Stimulated activated CD8-positive, alpha-beta memory T cell treated with anti-CD3 and anti-CD28 coated beads, Interleukin-2, amount 100 ng/mL, for 1 hour (primary cell): ENCODE results near the gene ALOX12.

ENCODE experiments used
- DNase-seq, 2 donors: peaks; one replicate each; pipeline ENCODE4 v3.0.0-alpha.2; 2020; ENCODE audit warnings: low read depth in 2 of 2

The ALOX12 gene

DNA sequence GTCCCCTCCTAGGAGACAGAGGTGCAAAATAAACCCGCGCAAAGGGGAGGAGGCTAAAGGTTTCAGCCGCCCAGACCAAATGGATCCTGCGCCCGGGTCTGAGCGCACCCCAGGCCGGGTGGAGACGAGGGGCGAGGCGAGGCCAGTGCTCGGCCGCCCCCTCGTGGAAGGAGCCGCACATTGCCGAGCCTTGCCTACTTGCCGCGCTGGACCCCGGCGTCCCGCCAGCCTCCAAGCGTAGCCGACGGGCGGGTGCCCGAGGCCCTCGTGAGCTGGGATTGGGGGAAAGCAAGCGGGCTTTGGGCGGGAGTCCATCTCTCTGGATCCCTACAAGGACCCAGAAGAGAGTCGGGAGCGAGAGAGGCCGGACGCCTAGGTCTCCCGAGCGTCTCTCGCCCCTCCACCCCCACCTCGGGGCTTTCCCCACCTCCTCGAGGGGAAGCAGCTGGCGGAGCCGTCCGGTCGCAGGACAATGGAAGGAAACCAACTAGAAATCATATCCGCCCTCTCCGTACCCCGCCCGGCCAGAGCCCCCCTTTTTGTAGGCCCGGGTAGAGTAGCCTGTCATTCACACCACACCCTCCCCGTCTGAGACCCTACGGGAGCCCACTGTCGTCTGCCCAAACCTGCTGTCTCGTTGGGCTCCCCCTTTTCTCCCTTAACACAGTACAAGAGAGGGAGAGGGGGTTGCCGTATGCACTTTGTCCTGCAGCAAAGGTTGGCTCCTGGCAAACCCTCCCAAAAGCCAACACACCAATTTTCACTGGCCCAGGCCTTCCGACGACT is 26.3 kb downstream of the ALOX12 start:
- DNase-seq: peak in 1 of 2 donors; percentile 66

DNA sequence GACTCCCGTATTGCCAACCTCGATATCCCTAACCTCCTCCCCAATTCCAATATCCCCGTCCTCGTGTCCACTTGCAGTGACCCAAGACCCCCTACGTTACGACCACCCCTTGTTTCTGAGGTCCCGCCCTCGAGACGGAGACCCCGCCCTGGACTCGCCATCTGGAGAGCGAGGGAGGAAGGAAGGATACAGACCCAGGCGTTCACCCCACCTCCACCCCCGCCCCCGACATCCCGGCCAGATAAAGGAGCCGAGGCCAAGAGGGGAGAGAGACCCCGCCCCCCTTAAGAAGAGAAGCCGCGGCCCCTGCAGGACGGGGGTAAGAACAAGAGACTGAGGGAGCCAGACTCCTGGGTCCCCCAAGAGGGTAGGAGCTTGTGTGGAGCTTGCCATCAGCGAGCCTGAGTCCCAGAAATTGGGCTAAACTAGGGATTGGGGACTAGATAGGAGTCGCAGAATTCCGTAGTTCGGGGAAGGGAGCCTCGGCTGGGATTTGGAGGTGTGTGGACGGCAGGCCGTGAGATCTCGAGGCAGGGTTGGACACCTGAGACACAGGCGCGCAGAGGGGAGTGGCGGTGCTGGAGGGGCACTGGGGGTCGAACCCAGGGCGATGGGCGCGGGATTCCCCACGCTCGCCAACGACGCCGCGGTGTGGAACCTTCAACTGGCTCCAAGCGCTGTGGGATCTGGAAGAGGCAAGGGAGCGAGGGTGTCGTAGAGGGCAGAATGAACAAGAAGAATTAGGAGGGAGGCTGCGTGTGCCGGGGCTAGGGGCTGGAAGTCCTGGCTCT is 27.1 kb downstream of the ALOX12 start, which contains the start of gene BCL6B:
TSS of gene BCL6B (plus strand) at position 270 of the 791 bp plus-strand sequence. CDS start 622 bp downstream, outside the sequence.
- no peak for DNase-seq

DNA sequence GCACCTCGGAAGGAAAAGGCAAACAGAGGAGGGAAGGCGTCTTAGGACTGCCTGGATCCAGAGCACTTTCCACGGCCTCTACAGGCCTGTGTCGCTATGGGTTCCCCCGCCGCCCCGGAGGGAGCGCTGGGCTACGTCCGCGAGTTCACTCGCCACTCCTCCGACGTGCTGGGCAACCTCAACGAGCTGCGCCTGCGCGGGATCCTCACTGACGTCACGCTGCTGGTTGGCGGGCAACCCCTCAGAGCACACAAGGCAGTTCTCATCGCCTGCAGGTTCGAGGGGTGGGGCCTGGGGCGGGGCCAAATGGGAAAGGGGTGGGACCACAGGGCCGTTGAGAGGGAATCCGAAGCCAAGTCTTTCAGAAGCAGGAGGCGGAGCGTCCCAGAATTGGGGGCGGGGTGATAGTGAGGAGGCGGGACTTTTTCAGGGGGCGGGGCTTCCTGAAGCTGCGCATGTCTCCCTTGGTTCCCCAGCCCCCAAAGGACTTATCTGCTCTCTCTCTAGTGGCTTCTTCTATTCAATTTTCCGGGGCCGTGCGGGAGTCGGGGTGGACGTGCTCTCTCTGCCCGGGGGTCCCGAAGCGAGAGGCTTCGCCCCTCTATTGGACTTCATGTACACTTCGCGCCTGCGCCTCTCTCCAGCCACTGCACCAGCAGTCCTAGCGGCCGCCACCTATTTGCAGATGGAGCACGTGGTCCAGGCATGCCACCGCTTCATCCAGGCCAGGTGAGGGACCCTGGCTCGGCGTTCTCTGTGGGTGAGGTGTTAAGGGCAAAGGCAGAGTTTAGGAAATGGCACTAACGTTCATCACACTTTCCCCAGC is 27.9 kb downstream of the ALOX12 start:
- DNase-seq: peak; percentile 83 to 84

DNA sequence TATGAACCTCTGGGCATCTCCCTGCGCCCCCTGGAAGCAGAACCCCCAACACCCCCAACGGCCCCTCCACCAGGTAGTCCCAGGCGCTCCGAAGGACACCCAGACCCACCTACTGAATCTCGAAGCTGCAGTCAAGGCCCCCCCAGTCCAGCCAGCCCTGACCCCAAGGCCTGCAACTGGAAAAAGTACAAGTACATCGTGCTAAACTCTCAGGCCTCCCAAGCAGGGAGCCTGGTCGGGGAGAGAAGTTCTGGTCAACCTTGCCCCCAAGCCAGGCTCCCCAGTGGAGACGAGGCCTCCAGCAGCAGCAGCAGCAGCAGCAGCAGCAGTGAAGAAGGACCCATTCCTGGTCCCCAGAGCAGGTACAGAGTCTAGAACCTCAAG is 28.5 kb downstream of the ALOX12 start:
- no peak for DNase-seq

- DNase-seq: no peak
These were observed 29.4 kb downstream of the ALOX12 start for GRCh38 chr17:7025245-7025644.

- DNase-seq: no peak
These were observed 30.7 kb downstream of the ALOX12 start for GRCh38 chr17:7026471-7027115.

- no peak for DNase-seq
These were observed 31.5 kb downstream of the ALOX12 start for GRCh38 chr17:7027335-7027734.

DNA sequence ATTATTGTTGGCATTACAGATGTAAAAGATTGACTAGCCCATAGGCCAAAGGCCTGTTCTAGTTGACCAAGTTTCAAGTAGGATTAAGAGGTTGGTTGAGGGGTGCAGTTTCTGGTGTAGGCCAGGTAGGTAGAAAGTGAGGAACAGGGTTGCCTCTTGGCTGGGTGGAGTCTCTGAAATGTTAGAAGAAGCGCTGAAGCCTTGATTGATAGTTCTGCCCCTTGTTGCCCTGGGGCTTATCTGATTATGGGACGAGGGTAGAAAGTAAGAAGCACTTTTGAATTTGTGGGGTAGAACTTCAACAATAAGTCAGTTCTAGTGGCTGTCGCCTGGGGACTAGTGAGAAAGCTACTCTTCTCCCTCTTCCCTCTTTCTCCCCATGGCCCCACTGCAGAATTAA is 33.2 kb downstream of the ALOX12 start:
- DNase-seq: no peak

DNA sequence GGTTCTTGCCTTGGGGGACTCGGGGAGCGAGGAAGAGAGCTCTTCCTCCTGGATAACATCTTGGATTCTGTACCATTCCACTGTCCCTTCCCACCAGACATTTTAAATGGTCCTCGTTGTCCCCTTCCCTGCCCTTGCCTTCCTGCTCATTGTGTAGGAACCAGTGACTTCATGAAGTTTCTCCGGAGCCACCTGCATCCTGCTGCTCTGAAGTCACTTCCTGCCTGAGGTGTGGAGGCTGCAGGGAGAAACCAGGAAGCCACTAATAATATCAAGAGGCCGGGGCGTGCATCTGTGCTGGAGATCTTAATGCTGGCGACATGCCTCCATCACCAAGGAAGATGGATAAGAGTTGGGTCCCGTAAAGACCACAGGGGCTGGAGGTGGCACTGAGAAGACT is 33.8 kb downstream of the ALOX12 start:
- DNase-seq: no peak

DNA sequence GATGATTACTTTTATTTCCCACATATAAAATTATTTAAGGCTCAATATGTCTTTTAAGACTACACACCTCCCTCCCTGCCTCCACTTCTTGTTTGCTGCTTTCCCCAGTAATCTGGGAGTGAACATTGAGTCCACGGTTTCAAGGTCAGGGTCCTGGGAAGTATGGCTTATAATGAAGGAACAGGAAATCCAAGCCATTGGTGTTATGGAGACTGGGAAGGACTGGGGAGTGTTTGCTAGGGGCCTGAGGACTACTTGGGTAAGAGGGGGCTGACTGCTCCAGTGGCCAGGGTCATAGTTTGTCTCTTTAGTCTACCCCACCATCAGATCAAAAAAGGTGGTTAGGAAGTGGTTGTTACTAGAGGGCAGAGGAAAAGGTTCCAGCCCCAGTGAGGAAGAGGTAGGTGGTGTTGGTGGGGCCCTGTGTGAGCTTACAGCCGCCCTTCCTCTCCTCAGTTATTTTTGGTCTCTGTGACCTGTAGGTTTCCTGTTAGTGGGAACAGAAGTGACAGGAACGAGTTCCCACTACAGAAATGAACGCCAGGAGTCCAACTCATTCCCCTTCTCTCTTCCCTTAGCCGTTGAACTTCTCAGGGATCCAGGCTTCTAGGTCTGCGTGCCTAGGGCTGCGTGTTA is 39.2 kb downstream of the ALOX12 start:
- DNase-seq: no peak

DNA sequence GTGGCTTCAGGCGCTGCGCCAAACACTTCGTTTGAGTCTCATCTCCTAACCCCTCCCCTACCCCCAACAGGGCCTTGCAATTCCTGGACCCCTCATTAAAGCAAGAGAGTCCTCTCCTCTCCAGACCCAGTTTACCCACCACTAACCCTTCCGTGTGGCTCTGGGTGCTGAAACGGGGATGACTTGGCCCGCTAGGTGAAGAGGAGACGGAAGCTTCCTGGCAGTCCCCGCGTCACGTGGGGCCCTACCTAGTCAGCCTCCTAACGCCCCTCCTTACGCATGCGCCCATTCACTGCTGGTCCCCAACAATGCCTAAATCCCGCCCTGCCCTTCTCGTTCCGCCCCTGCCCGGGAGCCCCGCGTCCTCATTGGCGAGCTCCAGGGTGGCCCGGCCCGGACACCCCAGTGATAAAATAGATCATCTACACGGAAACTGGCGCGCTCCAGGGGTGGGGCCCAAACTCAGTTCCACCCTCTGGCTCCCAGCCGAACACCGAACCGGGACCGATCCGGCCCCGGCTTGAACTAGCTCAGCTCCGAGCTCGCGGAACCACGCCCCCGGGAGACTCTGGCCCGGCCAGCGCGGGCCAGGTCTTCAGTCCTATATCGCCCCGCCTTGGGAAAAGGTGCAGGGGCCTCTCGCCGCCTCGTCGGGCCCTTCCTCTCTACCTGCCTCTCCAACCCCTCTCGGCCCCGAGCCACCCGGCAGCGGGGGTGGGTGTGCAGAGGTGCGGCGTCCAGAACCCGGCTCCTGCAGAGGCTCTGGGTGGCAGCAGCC is 39.9 kb downstream of the ALOX12 start, which contains the start of gene SLC16A13:
TSS of gene SLC16A13 (plus strand) at position 425 of the 778 bp plus-strand sequence. CDS start 368 bp downstream, outside the sequence.
- DNase-seq: peak; percentile 95 to 97

DNA sequence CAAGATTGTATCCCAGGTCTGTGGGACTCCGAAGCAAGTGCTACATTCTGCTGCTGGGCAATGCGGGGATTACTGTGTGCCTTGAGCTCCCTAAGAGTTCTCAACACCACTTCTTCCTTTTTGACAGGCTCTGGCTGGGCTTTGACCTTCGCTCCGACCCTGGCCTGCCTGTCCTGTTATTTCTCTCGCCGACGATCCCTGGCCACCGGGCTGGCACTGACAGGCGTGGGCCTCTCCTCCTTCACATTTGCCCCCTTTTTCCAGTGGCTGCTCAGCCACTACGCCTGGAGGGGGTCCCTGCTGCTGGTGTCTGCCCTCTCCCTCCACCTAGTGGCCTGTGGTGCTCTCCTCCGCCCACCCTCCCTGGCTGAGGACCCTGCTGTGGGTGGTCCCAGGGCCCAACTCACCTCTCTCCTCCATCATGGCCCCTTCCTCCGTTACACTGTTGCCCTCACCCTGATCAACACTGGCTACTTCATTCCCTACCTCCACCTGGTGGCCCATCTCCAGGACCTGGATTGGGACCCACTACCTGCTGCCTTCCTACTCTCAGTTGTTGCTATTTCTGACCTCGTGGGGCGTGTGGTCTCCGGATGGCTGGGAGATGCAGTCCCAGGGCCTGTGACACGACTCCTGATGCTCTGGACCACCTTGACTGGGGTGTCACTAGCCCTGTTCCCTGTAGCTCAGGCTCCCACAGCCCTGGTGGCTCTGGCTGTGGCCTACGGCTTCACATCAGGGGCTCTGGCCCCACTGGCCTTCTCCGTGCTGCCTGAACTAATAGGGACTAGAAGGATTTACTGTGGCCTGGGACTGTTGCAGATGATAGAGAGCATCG is 42.4 kb downstream of the ALOX12 start:
- DNase-seq: no peak

DNA sequence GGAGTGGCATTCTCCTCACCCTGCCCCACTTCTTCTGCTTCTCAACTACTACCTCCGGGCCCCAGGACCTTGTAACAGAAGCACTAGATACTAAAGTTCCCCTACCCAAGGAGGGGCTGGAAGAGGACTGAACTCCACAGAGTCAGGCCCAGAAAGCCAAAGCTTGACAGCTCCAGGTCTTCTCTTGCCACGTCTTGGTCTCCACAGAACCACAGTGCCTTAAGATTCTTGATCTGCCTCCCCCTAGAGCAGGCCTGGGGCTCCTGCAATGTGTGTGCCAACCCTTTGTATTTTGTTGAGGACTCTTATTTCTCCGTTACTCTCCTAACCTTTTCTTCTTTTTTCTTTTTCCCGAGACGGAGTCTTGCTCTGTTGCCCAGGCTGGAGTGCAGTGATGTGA is 44.0 kb downstream of the ALOX12 start:
- no peak for DNase-seq

- DNase-seq: no peak
These were observed 46.0 kb downstream of the ALOX12 start for GRCh38 chr17:7041607-7042500.

DNA sequence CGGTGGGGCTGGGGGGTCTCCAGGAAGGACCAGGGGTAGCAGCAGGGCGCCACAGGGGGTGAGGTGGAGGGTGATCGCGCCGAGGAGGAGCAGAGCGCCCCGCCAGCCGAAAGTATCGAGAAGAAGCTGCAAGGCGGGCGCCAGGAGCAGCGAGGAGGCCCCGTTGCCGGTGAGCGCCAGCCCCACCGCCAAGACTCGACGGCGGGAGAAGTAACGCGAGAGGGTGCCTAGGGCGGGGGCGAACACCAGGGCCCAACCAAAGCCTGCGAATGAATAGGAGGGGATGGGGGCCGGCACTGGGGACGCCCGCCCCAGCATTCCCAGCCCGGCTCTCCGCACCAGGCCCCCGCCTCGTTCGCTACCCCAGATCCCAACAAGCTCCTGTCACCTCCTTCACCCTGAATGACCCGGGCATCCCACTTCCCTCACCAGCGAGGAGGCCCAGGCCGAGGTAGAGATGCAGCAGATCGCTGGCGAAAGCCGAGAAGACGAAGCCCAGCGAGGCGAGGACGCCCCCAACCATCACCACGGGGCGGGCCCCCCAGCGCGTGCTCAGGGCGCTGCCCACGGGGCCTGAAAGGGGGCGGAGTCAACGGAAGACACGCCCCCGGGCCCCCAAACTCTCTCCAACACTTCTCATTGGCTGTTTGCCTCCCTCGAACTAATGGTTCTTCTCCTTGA is 46.8 kb downstream of the ALOX12 start:
- no peak for DNase-seq

GRCh38 chr17:7043182-7043496 is 47.3 kb downstream of the ALOX12 start:
- no peak for DNase-seq

- DNase-seq: no peak
These were observed 47.8 kb downstream of the ALOX12 start, which contains the start of gene SLC16A11 for GRCh38 chr17:7043497-7044198. Gene SLC16A11, minus strand, starts transcription at chr17:7044092. Its CDS starts 579 bp downstream, at chr17:7043513.
